KMS-11 (cell line): ENCODE results near the gene BET1L.

Experiments
- H2AFZ ChIP-seq: fragments of 200-600 bp; sonication (generic); 2 replicates; pipeline ENCODE4 v1.6.1; 2016; ENCODE audit warnings: antibody characterized with exemption, mixed run types, low read depth
- H3K27ac ChIP-seq: fragments of 200-600 bp; sonication (generic); 2 replicates; pipeline ENCODE4 v1.6.1; 2016; ENCODE audit warnings: mild to moderate bottlenecking, mixed run types
- H3K27me3 ChIP-seq: fragments of 200-600 bp; sonication (generic); 2 replicates; pipeline ENCODE4 v1.6.1; 2017; ENCODE audit warnings: mild to moderate bottlenecking, low read depth, mixed run types, moderate library complexity; ENCODE audit not compliant: insufficient read depth
- H3K36me3 ChIP-seq: fragments of 200-600 bp; sonication (generic); 2 replicates; pipeline ENCODE4 v1.6.1; 2017; ENCODE audit warnings: mild to moderate bottlenecking, mixed run types; ENCODE audit not compliant: insufficient read depth
- H3K4me1 ChIP-seq: fragments of 200-600 bp; sonication (generic); 2 replicates; pipeline ENCODE4 v1.6.1; 2016; ENCODE audit warnings: mild to moderate bottlenecking, low read depth, mixed run types; ENCODE audit not compliant: poor library complexity, severe bottlenecking
- H3K4me2 ChIP-seq: fragments of 200-600 bp; sonication (generic); 2 replicates; pipeline ENCODE4 v1.7.0; 2016; ENCODE audit warnings: mild to moderate bottlenecking, mixed run types
- H3K4me3 ChIP-seq: fragments of 200-600 bp; sonication (generic); IDR thresholded peaks from 2 replicates; pipeline ENCODE4 v1.6.1; 2017; ENCODE audit warnings: low read depth, low read length, mixed read lengths; ENCODE audit not compliant: insufficient read depth
- H3K79me2 ChIP-seq: fragments of 200-600 bp; sonication (generic); 2 replicates; pipeline ENCODE4 v1.6.1; 2016; ENCODE audit warnings: low read depth, mixed run types; ENCODE audit not compliant: insufficient read depth
- H3K9ac ChIP-seq: fragments of 200-600 bp; sonication (generic); 2 replicates; pipeline ENCODE4 v1.6.1; 2016; ENCODE audit warnings: mild to moderate bottlenecking, mixed run types
- H4K20me1 ChIP-seq: fragments of 200-600 bp; sonication (generic); 2 replicates; pipeline ENCODE4 v1.6.1; 2016; ENCODE audit warnings: mild to moderate bottlenecking, mixed run types; ENCODE audit not compliant: insufficient read depth
- CTCF ChIP-seq: fragments of 200-600 bp; sonication (generic); conservative IDR thresholded peaks from 2 replicates; pipeline ENCODE4 v1.6.1; 2017; ENCODE audit warnings: low read depth, mild to moderate bottlenecking, antibody characterized with exemption, low read length, moderate library complexity, mixed read lengths

BET1L gene, protein sequence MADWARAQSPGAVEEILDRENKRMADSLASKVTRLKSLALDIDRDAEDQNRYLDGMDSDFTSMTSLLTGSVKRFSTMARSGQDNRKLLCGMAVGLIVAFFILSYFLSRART

GRCh38 chr11:207208-207862 is at the start of gene BET1L, which contains the start of gene RIC8A:
TSS of gene BET1L (minus strand) at chr11:207399. CDS start at chr11:207321, 78 bp downstream.
TSS of gene RIC8A (plus strand) at chr11:207708. CDS start at chr11:208855, 1,147 bp downstream.
- H4K20me1 ChIP-seq, result no peaks in the 10 kb centered on the region

DNA sequence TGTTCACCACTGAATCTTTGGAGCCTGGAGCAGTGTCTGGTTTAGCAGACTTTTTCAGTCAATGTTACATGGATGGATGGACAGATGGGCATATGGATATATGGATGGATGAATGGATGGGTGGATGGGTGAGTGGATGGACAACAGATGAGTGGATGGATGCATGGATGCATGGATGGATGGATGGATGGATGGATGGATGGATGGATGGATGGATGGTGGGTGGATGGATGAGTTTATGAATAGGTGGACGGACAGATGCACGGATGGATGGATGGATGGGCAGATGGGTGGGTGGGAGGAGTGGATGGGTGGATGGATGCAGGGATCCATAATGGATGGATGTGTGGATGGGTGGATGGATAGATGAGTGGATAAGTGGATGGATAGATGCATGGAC is 48.6 kb upstream of the BET1L start:
- Histone ChIP-seq H3K79me2 (no peaks in the 10 kb centered on the region), H3K36me3 (no peaks in the 10 kb centered on the region), H3K27me3 (no peaks in the 10 kb centered on the region), H3K9ac (no peak overlapping the region), H3K27ac (no peak overlapping the region), H3K4me2 (no peak overlapping the region), H4K20me1 (no peaks in the 10 kb centered on the region), H2AFZ (no peak overlapping the region), H3K4me3 (no peak overlapping the region), H3K4me1 (no peaks in the 10 kb centered on the region)
- TF ChIP-seq CTCF, result no peak

More at GRCh38 chr11:207208-207862, at the start of gene BET1L, which contains the start of gene RIC8A:
- Histone ChIP-seq H3K27ac (peak within 1 kb of the TSS; percentile 93), H3K9ac (peak within 1 kb of the TSS; percentile 77), H3K4me2 (peak within 1 kb of the TSS; percentile 98), H3K4me3 (no peak within 1 kb of the TSS), H3K4me1 (peaks cover 18% of the 10 kb centered on the region), H3K36me3 (no peaks in the 10 kb centered on the region; the same call in 1 of the 2 replicates), H3K27me3 (no peaks in the 10 kb centered on the region), H3K79me2 (peaks cover 40% of the 10 kb centered on the region), H2AFZ (peak within 1 kb of the TSS; percentile 48)
- TF ChIP-seq CTCF, result no peak

DNA sequence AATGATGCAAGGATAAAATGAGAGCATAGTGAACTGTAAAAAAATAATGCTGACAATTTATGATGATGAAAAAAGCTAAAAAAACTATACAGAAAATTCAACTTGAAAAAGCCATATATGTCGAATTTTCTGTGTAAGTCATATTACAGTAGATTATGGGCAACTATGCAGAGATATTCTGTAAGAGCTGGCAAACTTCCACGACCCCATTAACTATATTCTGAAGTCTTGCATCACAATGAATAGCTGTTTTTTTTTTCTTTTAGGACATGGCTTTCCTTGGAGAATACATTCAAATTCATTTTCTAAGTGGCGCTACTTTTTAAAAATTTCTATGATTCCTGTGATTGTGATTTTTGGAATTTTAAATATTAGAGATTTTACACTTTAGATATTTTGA is 48.0 kb upstream of the BET1L start:
- H3K9ac ChIP-seq, result no peak overlapping the region

DNA sequence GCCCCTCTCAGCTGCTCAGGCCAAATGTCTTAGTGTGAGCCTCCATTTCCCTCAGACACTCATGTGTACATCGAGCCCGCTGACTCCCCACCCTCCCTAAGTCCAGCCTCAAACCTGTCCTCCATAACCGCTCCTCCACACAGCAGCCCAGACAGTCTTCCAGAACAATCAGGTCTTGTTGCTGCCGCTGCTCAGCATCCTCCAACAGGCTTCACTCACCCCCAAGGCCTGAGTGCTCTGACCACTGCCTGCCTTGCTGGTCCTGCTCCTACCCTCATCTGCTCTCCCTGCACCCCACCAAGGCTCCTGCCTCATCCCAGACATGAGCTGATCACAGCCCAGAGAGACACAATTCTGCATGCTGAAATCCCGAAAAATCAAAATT is 46.7 kb upstream of the BET1L start:
- Histone ChIP-seq H3K27me3 (no peaks in the 10 kb centered on the region), H4K20me1 (no peaks in the 10 kb centered on the region), H3K4me1 (no peaks in the 10 kb centered on the region), H2AFZ (no peak overlapping the region), H3K27ac (no peak overlapping the region), H3K36me3 (no peaks in the 10 kb centered on the region), H3K9ac (no peak overlapping the region), H3K4me3 (no peak overlapping the region), H3K4me2 (no peak overlapping the region), H3K79me2 (no peaks in the 10 kb centered on the region)
- TF ChIP-seq CTCF, result no peak

More for the DNA sequence above, 48.0 kb upstream of the BET1L start:
- no peaks in the 10 kb centered on the region for H4K20me1 ChIP-seq
- no peak overlapping the region for H3K4me3 ChIP-seq
- no peaks in the 10 kb centered on the region for H3K4me1 ChIP-seq
- no peak overlapping the region for H3K27ac ChIP-seq
- no peaks in the 10 kb centered on the region for H3K36me3 ChIP-seq
- H3K27me3 ChIP-seq, result no peaks in the 10 kb centered on the region
- no peak overlapping the region for H3K4me2 ChIP-seq
- no peaks in the 10 kb centered on the region for H3K79me2 ChIP-seq
- no peak overlapping the region for H2AFZ ChIP-seq
- no peak for TF ChIP-seq CTCF
